GM12872 (cell line): ENCODE measurements around the gene IFFO2.

Experiments used
- TF ChIP-seq, protein P1 (sequence below): IDR thresholded peaks from 3 replicates; pipeline ENCODE4 v1.5.1; 2011; ENCODE audit warnings: low read depth, mild to moderate bottlenecking, low read length, moderate library complexity; ENCODE audit not compliant: insufficient read depth

The IFFO2 gene

DNA sequence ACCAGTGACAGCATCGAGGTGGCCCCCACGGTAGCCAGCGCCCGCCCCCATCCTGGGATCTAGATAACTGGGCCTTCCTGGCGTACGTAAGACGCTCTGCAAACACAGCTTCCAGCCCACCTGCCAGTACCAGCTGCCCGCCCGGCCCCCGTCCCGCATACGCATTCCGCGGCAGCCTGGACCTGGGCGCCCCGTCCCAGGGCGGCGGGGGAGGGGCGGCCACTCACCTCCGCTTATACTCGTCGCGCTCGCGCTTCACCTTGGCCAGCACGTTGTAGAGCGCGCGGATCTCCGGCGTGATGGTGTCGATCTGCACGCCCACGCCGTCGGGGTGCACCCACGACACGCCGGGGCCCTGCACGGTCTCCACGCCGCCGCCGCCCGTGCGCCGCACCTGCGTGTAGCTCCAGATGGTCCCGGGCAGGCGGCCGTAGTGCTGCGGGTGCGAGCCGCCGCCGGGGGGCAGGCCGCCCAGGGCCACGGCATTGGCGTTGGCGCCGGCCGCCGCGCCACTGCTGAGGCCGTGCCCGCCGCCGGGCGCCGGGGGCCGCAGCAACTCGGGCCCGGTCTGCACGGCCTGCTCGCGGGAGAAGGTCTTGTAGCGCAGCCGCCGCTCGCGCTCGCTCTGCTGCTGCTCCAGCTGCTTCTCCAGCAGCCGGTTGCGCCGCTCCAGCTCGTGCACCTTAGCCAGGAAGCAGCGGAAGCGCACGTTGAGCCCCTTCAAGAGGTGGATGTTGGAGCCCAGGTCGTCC lies 859 bp downstream of the IFFO2 start:
- TF ChIP-seq, protein P1, sequence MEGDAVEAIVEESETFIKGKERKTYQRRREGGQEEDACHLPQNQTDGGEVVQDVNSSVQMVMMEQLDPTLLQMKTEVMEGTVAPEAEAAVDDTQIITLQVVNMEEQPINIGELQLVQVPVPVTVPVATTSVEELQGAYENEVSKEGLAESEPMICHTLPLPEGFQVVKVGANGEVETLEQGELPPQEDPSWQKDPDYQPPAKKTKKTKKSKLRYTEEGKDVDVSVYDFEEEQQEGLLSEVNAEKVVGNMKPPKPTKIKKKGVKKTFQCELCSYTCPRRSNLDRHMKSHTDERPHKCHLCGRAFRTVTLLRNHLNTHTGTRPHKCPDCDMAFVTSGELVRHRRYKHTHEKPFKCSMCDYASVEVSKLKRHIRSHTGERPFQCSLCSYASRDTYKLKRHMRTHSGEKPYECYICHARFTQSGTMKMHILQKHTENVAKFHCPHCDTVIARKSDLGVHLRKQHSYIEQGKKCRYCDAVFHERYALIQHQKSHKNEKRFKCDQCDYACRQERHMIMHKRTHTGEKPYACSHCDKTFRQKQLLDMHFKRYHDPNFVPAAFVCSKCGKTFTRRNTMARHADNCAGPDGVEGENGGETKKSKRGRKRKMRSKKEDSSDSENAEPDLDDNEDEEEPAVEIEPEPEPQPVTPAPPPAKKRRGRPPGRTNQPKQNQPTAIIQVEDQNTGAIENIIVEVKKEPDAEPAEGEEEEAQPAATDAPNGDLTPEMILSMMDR = no peak

DNA sequence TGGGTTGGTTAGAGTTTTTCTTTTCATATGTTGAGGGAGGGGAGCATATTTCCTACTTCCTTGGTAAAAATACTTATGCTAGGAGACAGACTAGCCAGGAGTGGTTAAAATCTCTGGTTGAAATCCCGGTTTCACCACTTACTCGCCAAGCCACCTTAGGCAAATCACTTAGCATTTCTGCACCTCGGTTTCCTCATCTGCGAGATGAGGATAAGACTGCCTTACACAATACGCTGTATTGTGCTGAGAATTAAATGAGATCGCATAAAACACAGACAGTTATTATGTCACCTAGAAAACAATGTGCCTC lies 1.4 kb downstream of the IFFO2 start:
- TF ChIP-seq, protein P1 = no peak

DNA sequence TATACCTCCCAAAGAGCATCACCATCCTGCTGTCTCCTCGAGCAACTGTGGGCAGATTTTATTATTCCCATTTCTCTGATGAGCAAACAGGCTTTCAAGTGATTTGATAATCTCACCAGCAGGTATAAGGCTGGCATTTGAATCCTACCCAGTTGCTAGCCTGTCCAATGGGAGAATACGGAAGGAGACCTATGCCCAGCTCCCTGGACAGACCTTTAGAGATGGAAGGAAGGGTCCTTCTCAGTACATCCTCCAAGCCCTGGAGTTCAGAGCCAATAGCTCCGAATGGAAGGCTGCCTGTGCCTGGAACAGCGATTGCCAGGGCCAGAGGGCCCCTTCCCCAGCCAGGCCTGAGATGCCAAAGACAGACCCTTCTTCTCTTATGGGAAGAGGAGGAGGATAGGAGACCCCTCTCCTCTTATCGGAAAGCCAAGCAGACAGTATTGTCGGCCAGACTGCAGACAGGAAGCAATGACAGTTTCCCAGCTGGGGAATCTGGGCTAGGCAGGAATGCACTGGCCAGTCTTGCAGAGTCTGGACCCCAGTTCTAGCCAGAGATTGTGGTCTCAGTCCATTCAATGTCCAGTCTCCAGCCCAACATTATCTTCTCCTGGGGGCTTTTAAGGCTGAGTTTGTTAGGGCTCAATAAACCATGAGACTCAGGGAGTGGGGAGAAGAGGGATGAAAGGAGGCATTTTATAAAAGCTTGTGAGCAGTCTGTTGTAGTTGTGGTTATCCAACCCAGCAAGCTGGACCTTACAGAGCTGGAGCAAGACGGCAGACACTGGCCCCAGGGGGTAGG lies 2.0 kb downstream of the IFFO2 start:
- TF ChIP-seq, protein P1 = no peak

DNA sequence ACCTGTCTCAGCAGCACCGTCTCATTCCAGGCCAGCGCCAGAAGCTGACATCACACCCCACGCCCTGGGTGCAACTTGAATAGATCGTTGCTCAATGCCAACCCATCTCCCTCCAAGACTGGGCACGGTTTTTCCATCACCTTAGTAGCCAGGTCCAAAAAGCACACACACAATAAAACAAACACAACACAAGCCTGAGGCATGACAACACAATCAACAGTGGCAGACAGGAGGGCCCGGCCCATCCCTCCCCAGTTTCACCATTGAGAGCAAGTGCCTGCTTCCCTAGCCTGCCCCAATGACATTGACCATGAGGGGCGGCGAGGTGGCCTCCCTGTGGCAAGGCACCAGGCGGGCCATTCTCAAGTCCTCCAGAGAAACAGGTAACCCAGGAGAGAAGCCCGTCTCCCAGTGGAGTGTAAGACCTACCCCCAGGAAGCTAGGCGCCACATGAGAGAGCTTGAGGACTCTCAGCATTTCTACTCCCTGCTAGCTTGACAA lies 2.7 kb downstream of the IFFO2 start:
- TF ChIP-seq, protein P1 = no peak

DNA sequence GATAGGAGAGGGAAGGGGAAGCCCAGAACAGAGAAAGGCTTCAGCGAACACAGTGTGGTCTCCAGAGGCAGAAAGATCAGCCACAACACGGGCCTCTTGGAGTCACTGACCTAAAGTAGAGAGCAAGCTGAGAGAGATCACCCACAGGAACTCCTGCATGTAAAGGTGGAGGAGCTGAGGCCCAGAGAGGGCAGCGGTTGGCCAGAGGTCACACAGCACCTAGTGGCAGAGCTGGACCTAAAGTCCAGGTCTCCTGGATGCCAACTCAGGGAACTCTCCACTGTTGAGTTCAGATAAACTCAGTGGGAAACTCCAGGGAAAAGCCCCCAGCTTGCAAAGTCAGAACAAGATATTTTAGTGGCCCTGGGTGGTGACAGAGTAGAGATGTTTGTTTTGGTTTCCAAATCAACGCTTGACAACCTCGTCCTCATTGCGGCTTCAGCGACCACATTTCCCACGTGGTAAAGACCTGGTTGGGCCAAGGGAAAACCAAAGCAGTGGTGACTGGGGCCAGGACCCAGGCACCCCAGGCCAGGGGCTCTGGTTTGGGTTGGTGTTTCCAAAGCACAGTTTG lies 4.6 kb downstream of the IFFO2 start:
- TF ChIP-seq, protein P1 = no peak

DNA sequence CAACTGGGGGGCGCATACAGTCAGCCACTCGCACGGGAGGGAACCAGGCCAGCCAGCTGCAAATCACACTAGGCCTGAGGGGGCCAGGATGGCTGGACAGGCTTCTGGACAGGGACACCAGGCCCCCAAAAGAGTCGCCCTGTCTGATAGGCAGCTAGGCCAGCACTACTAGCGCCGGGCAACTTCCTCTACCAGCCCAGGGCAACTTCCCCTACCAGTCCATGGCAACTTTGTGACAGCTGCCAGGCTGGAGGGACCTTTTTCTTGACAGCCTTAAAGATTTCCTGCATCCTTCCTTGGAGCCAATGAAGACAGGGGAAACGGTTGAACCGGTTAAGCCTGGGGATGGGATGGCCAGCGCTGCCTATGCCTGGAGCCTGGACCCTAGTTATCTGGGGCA lies 5.1 kb downstream of the IFFO2 start:
- TF ChIP-seq, protein P1 = no peak

DNA sequence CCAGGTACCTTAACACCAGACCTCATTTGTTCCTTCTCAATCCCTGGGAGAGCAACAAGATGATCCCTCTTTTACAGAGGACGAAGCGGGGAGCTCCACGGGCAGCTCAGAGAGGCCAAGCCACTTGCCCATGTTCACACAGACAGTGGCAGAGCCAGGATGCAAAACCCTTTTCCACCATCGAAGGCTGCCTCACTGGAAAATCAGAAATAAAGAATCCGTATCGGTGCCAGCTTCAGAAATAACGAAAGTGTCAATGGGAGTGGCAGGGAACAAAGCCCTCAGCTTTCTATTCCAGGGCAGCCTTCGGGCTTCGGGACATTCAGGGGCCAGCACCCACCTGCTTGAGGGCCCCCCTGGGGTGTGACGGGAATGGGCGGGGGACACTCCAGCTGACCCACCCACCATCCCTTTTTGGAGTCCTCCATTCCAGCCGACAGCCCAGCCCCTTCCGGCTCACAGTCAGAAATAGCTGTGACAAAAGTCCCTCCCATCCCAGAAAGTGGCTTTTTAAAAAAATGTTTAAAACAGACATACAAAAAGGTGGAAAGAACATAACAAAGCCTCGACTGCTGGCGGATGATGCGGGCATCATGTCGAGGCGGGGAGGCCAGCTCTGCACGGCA lies 6.0 kb downstream of the IFFO2 start:
- TF ChIP-seq, protein P1 = no peak
